WI38 (cell line): ENCODE measurements around the gene SLC43A2.

Source experiments
- H3K4me3 ChIP-seq: 2 replicates; pipeline ENCODE4 v1.5.1; 2011; ENCODE audit warnings: low read depth, mild to moderate bottlenecking, control low read depth, low read length
- TF ChIP-seq, protein P1 (sequence below): IDR thresholded peaks from 2 replicates; pipeline ENCODE4 v1.5.1; 2012; ENCODE audit warnings: low read depth, mild to moderate bottlenecking, control low read depth, low read length

Gene SLC43A2

DNA sequence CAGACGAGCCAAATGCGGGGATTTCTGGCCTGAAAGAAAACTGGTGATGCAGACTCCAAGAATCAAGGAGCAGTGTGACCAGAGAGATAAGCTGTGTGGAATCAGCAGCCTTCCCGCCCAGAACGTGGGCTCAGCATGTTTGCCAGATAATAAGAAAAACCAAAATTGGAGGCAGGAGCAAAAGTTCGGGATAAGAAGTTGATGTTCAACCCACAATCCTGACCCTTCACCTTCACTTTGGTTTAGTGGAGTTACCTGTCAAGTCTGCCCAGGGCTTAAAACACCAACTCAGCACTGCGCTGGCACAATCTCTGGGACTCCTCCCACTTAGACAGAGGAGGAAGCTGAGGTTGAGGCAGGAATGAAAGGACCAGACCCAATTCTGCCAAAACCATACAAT, 3.1 kb downstream of the SLC43A2 start:
- TF ChIP-seq, protein P1, sequence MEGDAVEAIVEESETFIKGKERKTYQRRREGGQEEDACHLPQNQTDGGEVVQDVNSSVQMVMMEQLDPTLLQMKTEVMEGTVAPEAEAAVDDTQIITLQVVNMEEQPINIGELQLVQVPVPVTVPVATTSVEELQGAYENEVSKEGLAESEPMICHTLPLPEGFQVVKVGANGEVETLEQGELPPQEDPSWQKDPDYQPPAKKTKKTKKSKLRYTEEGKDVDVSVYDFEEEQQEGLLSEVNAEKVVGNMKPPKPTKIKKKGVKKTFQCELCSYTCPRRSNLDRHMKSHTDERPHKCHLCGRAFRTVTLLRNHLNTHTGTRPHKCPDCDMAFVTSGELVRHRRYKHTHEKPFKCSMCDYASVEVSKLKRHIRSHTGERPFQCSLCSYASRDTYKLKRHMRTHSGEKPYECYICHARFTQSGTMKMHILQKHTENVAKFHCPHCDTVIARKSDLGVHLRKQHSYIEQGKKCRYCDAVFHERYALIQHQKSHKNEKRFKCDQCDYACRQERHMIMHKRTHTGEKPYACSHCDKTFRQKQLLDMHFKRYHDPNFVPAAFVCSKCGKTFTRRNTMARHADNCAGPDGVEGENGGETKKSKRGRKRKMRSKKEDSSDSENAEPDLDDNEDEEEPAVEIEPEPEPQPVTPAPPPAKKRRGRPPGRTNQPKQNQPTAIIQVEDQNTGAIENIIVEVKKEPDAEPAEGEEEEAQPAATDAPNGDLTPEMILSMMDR: no peak

DNA sequence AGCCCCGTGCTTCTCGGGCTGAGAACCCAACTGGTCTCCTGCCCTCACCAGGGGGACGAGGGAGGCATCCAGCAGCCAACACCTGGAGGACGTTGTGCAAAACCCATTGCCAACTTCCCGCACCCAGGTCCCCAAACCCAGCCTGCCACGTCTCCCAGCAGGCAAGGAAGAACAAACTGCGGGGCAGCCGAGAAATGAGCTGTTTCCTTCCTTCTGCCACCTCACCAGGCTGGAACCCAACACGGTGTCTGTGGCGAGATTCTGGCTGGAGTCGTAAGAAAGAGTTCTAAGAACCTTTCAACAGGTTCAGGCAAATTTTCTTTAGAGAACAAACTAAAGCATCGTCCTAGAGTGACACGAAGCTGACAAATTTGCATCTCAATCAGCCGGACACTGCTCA, 3.6 kb downstream of the SLC43A2 start:
- TF ChIP-seq, protein P1: no peak
- H3K4me3 ChIP-seq: no peak overlapping the region

More for the DNA sequence above, 3.1 kb downstream of the SLC43A2 start:
- no peak overlapping the region for H3K4me3 ChIP-seq

DNA sequence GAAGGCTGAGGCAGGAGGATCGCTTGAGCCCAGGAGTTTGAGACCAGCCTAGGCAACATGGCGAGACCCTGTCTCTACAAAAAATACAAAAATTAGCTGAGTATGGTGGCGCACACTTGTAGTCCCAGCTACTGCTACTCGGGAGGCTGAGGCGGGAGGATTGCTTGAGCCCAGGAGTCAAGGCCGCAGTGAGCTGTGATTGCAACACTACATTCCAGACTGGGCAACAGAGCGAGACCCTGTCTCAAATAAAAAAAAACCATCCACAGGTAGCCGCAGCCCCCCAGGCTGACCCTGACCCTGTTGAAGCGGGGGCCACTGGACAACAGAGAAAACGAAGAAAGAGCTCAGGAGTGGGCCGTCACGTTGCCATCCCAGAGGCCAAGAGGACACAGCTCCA, 4.0 kb downstream of the SLC43A2 start:
- TF ChIP-seq, protein P1: no peak
- H3K4me3 ChIP-seq: no peak overlapping the region

DNA sequence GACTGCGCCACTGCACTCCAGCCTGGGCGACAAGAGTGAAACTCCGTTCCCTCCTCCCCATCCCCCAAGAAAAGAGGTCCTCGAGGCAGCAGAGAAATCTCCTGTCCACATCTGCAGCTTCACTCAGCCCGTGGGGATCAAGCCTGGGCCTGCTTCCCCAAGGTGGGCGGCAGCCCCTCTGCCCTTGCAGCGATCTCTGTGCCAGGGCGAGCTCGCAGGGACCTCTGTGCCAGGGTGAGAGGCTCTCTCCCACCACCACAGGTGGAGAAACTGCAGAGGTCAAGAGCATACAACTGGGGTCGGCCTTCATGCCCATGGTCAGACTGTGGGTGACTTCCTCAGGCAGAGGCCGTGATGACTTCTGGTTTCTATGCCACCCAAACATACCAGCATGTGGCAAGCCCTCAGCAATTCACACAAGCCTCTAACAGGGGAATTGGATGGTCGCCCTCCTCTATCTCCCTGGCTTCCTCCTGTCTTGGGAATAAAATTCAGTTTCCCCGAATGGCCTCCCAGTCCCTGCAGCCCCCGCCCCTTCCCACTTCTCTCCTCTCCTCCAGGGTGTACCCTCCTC, 5.5 kb downstream of the SLC43A2 start:
- TF ChIP-seq, protein P1: no peak
- no peak overlapping the region for H3K4me3 ChIP-seq

DNA sequence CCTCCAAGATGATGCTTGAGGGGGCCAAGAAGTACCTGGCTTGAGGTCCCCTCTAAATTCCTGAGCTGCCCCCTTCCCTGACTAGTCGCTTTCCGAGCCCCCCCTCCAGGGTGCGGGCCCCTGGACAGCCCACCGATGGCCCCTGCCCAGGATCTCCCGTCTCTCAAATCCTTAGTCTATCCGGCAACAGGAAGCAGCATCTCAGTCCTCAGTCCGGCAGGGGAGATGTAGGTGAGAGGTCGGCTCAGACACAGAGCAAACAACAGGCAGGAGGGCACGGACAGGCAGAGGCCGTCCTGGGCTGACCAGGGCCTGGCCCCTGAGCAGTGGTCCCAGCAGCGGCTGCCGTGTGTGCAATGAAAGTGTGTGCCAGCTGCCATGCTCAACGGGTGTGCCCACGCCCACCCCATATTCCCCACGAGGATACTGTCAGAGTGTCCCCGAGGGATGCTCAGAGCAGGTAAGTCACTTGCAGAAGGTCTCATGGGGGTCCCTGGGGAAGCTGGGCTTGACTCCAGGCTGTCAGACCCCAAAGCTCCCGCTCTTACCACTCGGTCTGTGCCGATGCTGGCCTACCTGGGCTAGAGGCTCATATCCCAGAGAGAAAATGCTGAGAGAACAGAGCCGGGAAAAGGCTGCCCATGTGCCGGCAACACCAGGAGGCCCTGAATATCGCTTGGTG, 7.2 kb downstream of the SLC43A2 start:
- H3K4me3 ChIP-seq: no peak overlapping the region
- TF ChIP-seq, protein P1: no peak

DNA sequence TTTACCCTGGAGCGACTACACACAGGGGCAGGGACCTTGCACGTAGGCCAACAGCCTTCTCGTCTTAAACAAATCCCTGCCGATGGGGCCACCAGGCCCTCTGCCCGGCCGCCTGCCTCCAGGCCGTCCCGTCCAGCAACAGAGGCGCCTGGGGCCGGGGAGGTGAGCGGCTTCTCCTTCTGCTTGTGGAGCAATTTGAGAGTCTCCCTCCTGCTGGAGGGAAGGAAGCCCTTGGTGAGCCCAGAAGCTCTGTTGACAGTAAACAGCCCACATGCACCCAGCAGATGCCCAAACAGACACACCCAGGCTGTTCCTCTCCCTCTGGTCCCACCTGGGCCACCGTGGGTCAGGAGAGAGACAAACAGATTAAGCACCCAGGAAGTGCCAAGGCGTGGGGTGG, 8.1 kb downstream of the SLC43A2 start:
- no peak overlapping the region for H3K4me3 ChIP-seq
- TF ChIP-seq, protein P1: no peak

DNA sequence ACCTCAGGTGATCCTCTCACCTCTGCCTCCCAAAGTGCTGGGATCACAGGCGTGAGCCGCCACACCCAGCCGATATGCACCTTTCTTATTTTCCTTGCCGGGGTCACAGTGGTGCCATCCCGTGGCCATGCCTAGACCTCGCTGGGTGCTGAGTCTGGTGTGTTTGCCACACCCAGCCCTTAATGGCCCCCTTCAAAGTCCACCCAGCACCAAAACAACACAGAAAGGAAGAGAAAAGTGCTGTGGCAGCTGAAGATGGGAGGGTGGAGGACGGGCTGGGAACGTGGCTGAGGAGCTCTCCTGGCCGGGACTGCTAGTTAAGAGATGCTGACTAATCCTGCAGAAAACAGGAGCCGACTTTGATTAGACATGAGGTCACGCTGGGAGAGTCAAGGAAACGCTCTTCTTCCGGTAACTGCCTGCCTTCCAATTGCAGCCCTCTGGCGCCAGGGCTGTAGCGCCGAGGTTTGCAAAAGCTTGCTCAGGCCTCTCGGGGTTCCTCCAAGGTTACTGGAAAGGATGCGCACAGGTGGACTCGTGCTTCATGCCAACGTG, 10.9 kb downstream of the SLC43A2 start:
- TF ChIP-seq, protein P1: no peak
- no peak overlapping the region for H3K4me3 ChIP-seq
